ENCODE results near the gene OOSP3. TPM values are rescaled to one million over a fixed set of nuclear protein-coding genes. Genes with fewer than 3 reads are reported as not detected.

OOSP3 gene
- total RNA-seq, 1 experiment from 2014 or later, result not detected

DNA sequence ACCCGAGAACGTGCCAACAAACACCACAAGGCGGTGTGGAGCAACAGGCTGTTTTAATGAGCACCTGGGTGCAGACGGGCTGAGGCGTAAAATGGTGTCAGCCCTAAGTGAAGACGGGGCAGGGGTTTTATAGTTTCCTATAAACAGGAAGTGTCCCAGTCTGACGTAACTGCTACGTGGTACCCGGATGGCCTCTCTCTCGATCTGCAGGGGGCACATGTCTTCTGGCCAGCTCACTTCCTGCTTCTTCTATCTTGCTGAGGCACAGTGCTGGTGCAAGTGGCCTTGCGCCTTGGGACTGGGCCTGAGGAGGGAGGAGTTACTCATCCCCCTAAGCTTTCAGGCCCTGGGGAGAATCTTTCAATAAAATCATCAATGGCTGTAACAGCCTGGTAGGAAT is 20.9 kb downstream of the OOSP3 start:
- CTCF ChIA-PET, result no interaction called here
- H3K4me3 Mint-ChIP-seq, result no peak overlapping the region

DNA sequence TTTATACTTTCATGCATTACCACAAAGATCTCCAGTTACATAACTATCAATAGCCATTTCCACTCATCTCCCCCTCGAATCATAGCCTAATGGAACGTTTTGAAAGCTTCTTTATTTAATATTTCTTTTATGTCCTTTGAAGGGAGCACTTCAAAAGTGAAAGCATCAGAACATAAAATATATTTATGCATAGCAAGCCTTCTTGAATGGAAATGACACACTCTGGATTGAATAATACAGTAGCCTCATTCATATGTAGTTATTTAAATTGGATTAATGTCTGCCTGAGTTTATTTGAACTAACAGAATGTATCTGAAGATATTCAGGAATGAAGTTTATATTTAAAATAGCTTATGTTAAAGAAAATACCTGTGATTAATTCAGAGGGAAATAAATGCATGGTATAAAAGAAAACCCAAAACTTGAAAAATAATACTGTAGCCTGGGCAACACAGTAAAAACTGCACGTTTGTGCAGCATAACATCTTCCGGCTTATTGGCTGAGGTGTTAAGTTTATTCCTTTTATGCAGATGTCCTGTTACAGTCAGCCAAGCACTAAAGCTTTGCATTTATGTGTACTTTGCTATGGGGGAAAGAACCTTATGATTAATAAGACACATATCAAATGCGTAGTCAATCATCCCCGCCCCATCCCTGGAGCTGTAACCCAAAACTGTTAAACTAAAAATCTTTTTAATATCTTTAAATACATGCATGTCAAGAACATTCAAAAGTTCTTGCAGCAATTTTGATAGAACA is 22.0 kb downstream of the OOSP3 start:
- ChIA-PET CTCF (no interaction called here), POLR2A (no interaction called here)
- Mint-ChIP-seq H3K4me3 (no peak overlapping the region), H3K4me1 (peaks cover 12% of the 10 kb centered on the region), H3K9me3 (peaks cover 8% of the 10 kb centered on the region), H3K27me3 (ENCODE audit: low read depth) (no peaks in the 10 kb centered on the region), H3K36me3 (no peaks in the 10 kb centered on the region), H3K27ac (no peak overlapping the region)
- ATAC-seq (no peak), DNase-seq (ENCODE audit: low spot score) (no peak)
- TF ChIP-seq ZBTB21 (CRISPR knock-in tag; IDR thresholded peaks at IDR 0.05; ENCODE audit: borderline replicate concordance) (no peak), TCF7 (CRISPR knock-in tag; IDR thresholded peaks at IDR 0.05; ENCODE audit: low read depth) (no peak), MXD4 (CRISPR knock-in tag; IDR thresholded peaks at IDR 0.05; ENCODE audit: borderline replicate concordance) (no peak), TP53 (CRISPR knock-in tag; IDR thresholded peaks at IDR 0.05) (no peak), ZNF138 (CRISPR knock-in tag; conservative IDR thresholded peaks at IDR 0.05) (no peak), NFYB (CRISPR knock-in tag; conservative IDR thresholded peaks at IDR 0.05; ENCODE audit: low read depth) (no peak), SP1 (CRISPR knock-in tag; conservative IDR thresholded peaks at IDR 0.05) (no peak), FOXJ3 (CRISPR knock-in tag; IDR thresholded peaks at IDR 0.05; ENCODE audit: borderline replicate concordance) (no peak), GRHL2 (CRISPR knock-in tag; IDR thresholded peaks at IDR 0.05; ENCODE audit: insufficient replicate concordance, severe bottlenecking) (no peak), ZNF671 (CRISPR knock-in tag; IDR thresholded peaks at IDR 0.05) (no peak), OVOL2 (CRISPR knock-in tag; IDR thresholded peaks at IDR 0.05; ENCODE audit: borderline replicate concordance) (no peak), NR2C2 (CRISPR knock-in tag; IDR thresholded peaks at IDR 0.05) (no peak)
- TF ChIP-seq, protein P1, sequence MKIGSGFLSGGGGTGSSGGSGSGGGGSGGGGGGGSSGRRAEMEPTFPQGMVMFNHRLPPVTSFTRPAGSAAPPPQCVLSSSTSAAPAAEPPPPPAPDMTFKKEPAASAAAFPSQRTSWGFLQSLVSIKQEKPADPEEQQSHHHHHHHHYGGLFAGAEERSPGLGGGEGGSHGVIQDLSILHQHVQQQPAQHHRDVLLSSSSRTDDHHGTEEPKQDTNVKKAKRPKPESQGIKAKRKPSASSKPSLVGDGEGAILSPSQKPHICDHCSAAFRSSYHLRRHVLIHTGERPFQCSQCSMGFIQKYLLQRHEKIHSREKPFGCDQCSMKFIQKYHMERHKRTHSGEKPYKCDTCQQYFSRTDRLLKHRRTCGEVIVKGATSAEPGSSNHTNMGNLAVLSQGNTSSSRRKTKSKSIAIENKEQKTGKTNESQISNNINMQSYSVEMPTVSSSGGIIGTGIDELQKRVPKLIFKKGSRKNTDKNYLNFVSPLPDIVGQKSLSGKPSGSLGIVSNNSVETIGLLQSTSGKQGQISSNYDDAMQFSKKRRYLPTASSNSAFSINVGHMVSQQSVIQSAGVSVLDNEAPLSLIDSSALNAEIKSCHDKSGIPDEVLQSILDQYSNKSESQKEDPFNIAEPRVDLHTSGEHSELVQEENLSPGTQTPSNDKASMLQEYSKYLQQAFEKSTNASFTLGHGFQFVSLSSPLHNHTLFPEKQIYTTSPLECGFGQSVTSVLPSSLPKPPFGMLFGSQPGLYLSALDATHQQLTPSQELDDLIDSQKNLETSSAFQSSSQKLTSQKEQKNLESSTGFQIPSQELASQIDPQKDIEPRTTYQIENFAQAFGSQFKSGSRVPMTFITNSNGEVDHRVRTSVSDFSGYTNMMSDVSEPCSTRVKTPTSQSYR (CRISPR knock-in tag; IDR thresholded peaks at IDR 0.05), result no peak
- TF ChIP-seq, protein P2, sequence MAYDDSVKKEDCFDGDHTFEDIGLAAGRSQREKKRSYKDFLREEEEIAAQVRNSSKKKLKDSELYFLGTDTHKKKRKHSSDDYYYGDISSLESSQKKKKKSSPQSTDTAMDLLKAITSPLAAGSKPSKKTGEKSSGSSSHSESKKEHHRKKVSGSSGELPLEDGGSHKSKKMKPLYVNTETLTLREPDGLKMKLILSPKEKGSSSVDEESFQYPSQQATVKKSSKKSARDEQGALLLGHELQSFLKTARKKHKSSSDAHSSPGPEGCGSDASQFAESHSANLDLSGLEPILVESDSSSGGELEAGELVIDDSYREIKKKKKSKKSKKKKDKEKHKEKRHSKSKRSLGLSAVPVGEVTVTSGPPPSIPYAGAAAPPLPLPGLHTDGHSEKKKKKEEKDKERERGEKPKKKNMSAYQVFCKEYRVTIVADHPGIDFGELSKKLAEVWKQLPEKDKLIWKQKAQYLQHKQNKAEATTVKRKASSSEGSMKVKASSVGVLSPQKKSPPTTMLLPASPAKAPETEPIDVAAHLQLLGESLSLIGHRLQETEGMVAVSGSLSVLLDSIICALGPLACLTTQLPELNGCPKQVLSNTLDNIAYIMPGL (CRISPR knock-in tag; IDR thresholded peaks at IDR 0.05), result no peak
- TF ChIP-seq, protein P3, sequence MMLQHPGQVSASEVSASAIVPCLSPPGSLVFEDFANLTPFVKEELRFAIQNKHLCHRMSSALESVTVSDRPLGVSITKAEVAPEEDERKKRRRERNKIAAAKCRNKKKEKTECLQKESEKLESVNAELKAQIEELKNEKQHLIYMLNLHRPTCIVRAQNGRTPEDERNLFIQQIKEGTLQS (CRISPR knock-in tag; conservative IDR thresholded peaks at IDR 0.05), result no peak
- TF ChIP-seq, protein P4, sequence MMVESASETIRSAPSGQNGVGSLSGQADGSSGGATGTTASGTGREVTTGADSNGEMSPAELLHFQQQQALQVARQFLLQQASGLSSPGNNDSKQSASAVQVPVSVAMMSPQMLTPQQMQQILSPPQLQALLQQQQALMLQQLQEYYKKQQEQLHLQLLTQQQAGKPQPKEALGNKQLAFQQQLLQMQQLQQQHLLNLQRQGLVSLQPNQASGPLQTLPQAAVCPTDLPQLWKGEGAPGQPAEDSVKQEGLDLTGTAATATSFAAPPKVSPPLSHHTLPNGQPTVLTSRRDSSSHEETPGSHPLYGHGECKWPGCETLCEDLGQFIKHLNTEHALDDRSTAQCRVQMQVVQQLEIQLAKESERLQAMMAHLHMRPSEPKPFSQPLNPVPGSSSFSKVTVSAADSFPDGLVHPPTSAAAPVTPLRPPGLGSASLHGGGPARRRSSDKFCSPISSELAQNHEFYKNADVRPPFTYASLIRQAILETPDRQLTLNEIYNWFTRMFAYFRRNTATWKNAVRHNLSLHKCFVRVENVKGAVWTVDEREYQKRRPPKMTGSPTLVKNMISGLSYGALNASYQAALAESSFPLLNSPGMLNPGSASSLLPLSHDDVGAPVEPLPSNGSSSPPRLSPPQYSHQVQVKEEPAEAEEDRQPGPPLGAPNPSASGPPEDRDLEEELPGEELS (CRISPR knock-in tag; IDR thresholded peaks at IDR 0.05), result no peak
- TF ChIP-seq, protein P5, sequence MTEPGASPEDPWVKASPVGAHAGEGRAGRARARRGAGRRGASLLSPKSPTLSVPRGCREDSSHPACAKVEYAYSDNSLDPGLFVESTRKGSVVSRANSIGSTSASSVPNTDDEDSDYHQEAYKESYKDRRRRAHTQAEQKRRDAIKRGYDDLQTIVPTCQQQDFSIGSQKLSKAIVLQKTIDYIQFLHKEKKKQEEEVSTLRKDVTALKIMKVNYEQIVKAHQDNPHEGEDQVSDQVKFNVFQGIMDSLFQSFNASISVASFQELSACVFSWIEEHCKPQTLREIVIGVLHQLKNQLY (CRISPR knock-in tag; IDR thresholded peaks at IDR 0.05), result no peak
- TF ChIP-seq, protein P6, sequence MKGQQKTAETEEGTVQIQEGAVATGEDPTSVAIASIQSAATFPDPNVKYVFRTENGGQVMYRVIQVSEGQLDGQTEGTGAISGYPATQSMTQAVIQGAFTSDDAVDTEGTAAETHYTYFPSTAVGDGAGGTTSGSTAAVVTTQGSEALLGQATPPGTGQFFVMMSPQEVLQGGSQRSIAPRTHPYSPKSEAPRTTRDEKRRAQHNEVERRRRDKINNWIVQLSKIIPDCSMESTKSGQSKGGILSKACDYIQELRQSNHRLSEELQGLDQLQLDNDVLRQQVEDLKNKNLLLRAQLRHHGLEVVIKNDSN (CRISPR knock-in tag; IDR thresholded peaks at IDR 0.05), result no peak
- TF ChIP-seq, protein P7, sequence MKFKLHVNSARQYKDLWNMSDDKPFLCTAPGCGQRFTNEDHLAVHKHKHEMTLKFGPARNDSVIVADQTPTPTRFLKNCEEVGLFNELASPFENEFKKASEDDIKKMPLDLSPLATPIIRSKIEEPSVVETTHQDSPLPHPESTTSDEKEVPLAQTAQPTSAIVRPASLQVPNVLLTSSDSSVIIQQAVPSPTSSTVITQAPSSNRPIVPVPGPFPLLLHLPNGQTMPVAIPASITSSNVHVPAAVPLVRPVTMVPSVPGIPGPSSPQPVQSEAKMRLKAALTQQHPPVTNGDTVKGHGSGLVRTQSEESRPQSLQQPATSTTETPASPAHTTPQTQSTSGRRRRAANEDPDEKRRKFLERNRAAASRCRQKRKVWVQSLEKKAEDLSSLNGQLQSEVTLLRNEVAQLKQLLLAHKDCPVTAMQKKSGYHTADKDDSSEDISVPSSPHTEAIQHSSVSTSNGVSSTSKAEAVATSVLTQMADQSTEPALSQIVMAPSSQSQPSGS (CRISPR knock-in tag; IDR thresholded peaks at IDR 0.05; ENCODE audit: borderline replicate concordance, low read depth), result no peak
- TF ChIP-seq, protein P8, sequence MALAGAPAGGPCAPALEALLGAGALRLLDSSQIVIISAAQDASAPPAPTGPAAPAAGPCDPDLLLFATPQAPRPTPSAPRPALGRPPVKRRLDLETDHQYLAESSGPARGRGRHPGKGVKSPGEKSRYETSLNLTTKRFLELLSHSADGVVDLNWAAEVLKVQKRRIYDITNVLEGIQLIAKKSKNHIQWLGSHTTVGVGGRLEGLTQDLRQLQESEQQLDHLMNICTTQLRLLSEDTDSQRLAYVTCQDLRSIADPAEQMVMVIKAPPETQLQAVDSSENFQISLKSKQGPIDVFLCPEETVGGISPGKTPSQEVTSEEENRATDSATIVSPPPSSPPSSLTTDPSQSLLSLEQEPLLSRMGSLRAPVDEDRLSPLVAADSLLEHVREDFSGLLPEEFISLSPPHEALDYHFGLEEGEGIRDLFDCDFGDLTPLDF (CRISPR knock-in tag; IDR thresholded peaks at IDR 0.05), result no peak

More for the DNA sequence above, 20.9 kb downstream of the OOSP3 start:
- TF ChIP-seq NR2C2 (CRISPR knock-in tag; IDR thresholded peaks at IDR 0.05), result no peak
- TF ChIP-seq, protein P9, sequence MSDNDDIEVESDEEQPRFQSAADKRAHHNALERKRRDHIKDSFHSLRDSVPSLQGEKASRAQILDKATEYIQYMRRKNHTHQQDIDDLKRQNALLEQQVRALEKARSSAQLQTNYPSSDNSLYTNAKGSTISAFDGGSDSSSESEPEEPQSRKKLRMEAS (CRISPR knock-in tag; IDR thresholded peaks at IDR 0.05), result no peak
- 0 out of 2 replicates have a peak, but pooled peaks have one; percentile 19 for TF ChIP-seq ZNF121 (CRISPR knock-in tag; IDR thresholded peaks at IDR 0.05)
- no peak for DNase-seq (ENCODE audit: low spot score)
- peak; percentile 80 for ATAC-seq
- peaks cover 15% of the 10 kb centered on the region for H3K4me1 Mint-ChIP-seq
- POLR2A ChIA-PET, result no interaction called here
- no peaks in the 10 kb centered on the region for H3K27me3 Mint-ChIP-seq (ENCODE audit: low read depth)
- H3K27ac Mint-ChIP-seq, result no peak overlapping the region
- peaks cover 8% of the 10 kb centered on the region for H3K9me3 Mint-ChIP-seq
- no peaks in the 10 kb centered on the region for H3K36me3 Mint-ChIP-seq
